Nephron (organoid): ENCODE data around the gene ZNF366.

ENCODE experiments used
- H3K27ac Mint-ChIP-seq, 3 experiments: 2 replicates each; pipeline ENCODE4 v1.8.0; 2020; ENCODE audit warnings: mixed read lengths in 3 of 3, mild to moderate bottlenecking in 2 of 3, moderate library complexity in 1 of 3
- H3K27me3 Mint-ChIP-seq: 2 replicates; pipeline ENCODE4 v1.8.0; 2021; ENCODE audit warnings: low read depth, mild to moderate bottlenecking, moderate library complexity, mixed read lengths
- H3K36me3 Mint-ChIP-seq: 2 replicates; pipeline ENCODE4 v1.8.0; 2020; ENCODE audit warnings: low read depth, mixed read lengths
- H3K4me1 Mint-ChIP-seq: 2 replicates; pipeline ENCODE4 v1.8.0; 2020; ENCODE audit warnings: mixed read lengths
- H3K4me3 Mint-ChIP-seq, 3 experiments: 2 replicates each; pipeline ENCODE4 v1.8.0; 2020; ENCODE audit warnings: mild to moderate bottlenecking in 3 of 3, mixed read lengths in 3 of 3, moderate library complexity in 2 of 3
- H3K9me3 Mint-ChIP-seq: 2 replicates; pipeline ENCODE4 v1.8.0; 2020; ENCODE audit warnings: mixed read lengths
- TF ChIP-seq, protein P1 (sequence below), 3 experiments: fragments of 200-600 bp; sonication (generic); IDR thresholded peaks; one replicate each; pipeline ENCODE4 v1.5.0; 2021; ENCODE audit warnings: antibody characterized with exemption in 3 of 3; ENCODE audit not compliant: unreplicated experiment in 3 of 3

The ZNF366 gene

DNA sequence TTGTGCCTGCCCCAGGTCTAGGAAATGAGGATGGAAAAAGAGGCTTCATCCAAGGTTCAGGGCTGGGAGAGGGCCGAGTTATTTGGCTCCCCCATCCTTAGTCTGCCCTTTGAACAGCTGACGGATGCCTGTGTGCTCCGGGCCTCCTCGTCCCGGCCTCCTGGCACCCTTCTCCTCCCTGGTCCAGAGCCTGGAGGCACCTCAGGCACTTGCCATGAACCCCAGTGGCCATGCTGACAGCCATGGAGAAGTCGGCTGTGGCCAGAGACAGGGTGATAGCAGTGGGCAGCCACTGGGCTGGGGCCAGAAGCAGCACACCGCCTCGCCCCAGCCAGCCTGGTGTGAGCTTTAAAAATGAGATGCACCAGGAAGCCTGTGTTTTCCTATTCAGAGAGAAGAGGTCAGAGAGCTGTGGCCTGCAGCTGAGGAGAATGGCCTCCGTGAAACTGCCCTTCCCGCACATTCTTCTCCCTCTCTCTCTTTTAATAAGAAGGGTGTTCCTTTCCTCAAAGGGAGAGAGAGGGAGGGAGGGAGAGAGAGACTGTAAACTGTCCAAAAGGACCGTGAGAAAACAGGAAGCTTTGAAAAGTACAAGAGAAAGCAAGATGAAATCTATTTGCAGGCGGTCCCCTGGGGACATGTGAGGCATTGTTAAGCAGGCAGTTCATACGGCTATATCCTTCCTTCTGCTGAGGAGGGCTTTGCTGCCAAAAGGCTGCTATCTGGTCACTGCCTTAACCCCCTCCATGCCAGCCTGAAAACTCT lies 55.3 kb downstream of the ZNF366 start:
- Mint-ChIP-seq H3K9me3 (no peaks in the 10 kb centered on the region), H3K27ac (peak overlapping the region; percentile 94 to 100 (median 98)), H3K27me3 (peaks cover 5% of the 10 kb centered on the region), H3K36me3 (no peaks in the 10 kb centered on the region), H3K4me3 (no peak overlapping the region), H3K4me1 (peaks cover 85% of the 10 kb centered on the region)
- TF ChIP-seq, protein P1, sequence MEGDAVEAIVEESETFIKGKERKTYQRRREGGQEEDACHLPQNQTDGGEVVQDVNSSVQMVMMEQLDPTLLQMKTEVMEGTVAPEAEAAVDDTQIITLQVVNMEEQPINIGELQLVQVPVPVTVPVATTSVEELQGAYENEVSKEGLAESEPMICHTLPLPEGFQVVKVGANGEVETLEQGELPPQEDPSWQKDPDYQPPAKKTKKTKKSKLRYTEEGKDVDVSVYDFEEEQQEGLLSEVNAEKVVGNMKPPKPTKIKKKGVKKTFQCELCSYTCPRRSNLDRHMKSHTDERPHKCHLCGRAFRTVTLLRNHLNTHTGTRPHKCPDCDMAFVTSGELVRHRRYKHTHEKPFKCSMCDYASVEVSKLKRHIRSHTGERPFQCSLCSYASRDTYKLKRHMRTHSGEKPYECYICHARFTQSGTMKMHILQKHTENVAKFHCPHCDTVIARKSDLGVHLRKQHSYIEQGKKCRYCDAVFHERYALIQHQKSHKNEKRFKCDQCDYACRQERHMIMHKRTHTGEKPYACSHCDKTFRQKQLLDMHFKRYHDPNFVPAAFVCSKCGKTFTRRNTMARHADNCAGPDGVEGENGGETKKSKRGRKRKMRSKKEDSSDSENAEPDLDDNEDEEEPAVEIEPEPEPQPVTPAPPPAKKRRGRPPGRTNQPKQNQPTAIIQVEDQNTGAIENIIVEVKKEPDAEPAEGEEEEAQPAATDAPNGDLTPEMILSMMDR (IDR thresholded peaks at IDR 0.05; ENCODE audit: unreplicated experiment in 3 of 3): no peak

DNA sequence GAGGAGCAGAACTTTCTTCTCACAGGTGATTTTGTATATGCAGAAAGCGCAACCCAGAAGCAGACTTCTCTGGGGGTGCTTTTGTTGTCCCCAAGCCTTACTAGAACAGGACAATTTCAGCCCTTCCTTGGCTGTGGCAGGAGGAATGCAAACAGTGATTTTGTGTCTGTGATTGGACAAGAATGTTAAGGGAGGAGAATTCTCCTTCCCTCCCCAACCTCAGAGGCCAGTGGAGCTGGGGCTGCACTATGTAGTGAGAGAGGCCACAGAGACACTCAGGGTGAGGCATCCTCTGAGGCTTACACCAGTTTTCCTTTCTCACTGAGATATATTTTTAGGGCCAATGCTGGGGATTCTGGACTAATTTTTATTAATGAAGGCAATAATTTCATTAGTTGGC lies 58.8 kb downstream of the ZNF366 start:
- H3K9me3 Mint-ChIP-seq: no peaks in the 10 kb centered on the region
- no peaks in the 10 kb centered on the region for H3K27me3 Mint-ChIP-seq
- H3K27ac Mint-ChIP-seq: peak overlapping the region in 2 of 3 experiments; percentile 74 to 82
- H3K4me3 Mint-ChIP-seq: no peak overlapping the region
- TF ChIP-seq, protein P1 (IDR thresholded peaks at IDR 0.05; ENCODE audit: unreplicated experiment in 3 of 3): no peak
- no peaks in the 10 kb centered on the region for H3K36me3 Mint-ChIP-seq
- H3K4me1 Mint-ChIP-seq: peaks cover 64% of the 10 kb centered on the region

DNA sequence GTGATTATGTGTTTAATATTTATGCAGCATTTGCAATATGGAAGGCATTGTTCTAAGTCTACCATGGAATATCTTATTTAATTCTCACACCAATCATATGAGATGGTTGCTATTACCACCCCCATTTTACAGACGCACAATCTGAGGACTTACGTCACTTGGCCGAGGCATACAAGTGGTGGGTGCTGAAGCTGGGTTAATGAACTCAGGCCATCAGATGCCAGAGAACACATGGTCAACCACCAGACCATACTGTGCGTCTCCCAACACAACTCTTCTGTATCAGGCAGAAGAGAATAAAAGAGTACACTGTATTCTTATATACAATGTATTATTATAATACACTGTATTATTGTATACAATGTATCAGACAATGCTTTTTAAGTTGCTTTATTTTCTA lies 59.5 kb downstream of the ZNF366 start:
- TF ChIP-seq, protein P1 (IDR thresholded peaks at IDR 0.05; ENCODE audit: unreplicated experiment in 3 of 3): no peak
- Mint-ChIP-seq H3K9me3 (no peaks in the 10 kb centered on the region), H3K27ac (peak overlapping the region in 1 of 3 experiments; percentile 82), H3K36me3 (no peaks in the 10 kb centered on the region), H3K27me3 (no peaks in the 10 kb centered on the region), H3K4me3 (no peak overlapping the region), H3K4me1 (peaks cover 58% of the 10 kb centered on the region)

DNA sequence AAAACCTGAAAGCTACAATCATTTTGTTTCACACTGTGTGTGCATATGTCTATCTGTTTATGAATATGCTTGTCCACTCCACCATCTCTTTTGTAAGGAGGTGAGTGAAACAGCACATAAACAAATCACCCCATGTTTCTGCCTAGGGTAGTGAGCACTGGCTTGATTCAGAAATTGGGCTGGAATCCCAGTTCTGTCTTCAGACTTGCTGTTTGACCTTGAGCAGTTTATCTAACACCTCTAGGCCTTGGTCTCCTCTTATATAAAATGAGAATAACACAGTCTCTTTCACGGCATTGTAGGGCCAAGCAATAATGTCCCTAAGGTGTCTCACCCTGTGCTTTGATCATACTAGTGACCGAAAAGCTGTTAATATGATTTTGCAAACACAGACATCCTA lies 61.2 kb downstream of the ZNF366 start:
- TF ChIP-seq, protein P1 (IDR thresholded peaks at IDR 0.05; ENCODE audit: unreplicated experiment in 3 of 3): no peak
- Mint-ChIP-seq H3K27ac (peak overlapping the region in 2 of 3 experiments; percentile 31 to 32), H3K4me1 (peaks cover 41% of the 10 kb centered on the region), H3K36me3 (no peaks in the 10 kb centered on the region), H3K27me3 (peaks cover 5% of the 10 kb centered on the region), H3K4me3 (no peak overlapping the region), H3K9me3 (no peaks in the 10 kb centered on the region)

DNA sequence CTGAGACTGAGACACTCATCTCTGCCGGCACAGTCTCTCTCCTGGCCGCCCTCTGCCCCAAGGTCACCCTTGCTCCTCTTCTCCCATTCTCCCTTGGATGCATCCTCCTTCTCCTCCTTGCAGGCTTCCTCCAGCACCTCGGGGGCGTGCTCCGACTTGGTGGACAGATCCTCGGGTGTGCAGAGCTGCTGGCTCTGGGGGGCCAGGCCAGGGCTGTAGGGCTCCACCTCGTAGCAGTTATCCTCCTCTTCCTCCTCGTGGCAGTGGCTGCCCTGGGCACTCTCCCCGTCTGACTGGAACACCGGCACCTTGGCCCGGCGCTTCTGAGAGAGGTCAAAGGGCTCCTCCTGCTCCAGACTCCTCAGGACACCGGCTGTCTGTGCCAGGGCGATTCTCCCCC lies 63.3 kb downstream of the ZNF366 start:
- Mint-ChIP-seq H3K9me3 (no peaks in the 10 kb centered on the region), H3K27me3 (peaks cover 5% of the 10 kb centered on the region), H3K4me3 (no peak overlapping the region), H3K27ac (no peak overlapping the region), H3K36me3 (no peaks in the 10 kb centered on the region), H3K4me1 (peaks cover 39% of the 10 kb centered on the region)
- TF ChIP-seq, protein P1 (IDR thresholded peaks at IDR 0.05; ENCODE audit: unreplicated experiment in 3 of 3): no peak
